Gastrocnemius medialis (tissue), 4 donors: ENCODE results near the gene RRAGC. TPM values are rescaled to one million over a fixed set of nuclear protein-coding genes. Genes with fewer than 3 reads are reported as not detected.

ENCODE experiments used
- ATAC-seq, 2 donors: fragments of 150-250 bp; one replicate each; pipeline ENCODE4 v1.9.1; 2016
- DNase-seq, 2 donors: peaks; one replicate each; pipeline ENCODE4 v3.0.0-alpha.2; 2019
- H3K27ac ChIP-seq, 4 donors: fragments of 200-600 bp; sonication (generic); 1 replicate in 1 of 4; 2 replicates in 3 of 4; pipeline ENCODE4 v1.5.1; 2016 to 2018; ENCODE audit warnings: mild to moderate bottlenecking in 2 of 4, moderate library complexity in 1 of 4
- H3K27me3 ChIP-seq, 3 donors: fragments of 200-600 bp; sonication (generic) in 2 of 3; 1 replicate in 1 of 3; 2 replicates in 2 of 3; pipeline versions ENCODE4 v1.5.1 to v1.6.0; 2016 to 2019; ENCODE audit warnings: mild to moderate bottlenecking in 1 of 3, moderate library complexity in 1 of 3
- H3K36me3 ChIP-seq, 2 donors: fragments of 200-600 bp; sonication (generic) in 1 of 2; one replicate each; pipeline ENCODE4 v1.5.1; 2017 to 2018
- H3K4me1 ChIP-seq, 2 donors: fragments of 200-600 bp; sonication (generic) in 1 of 2; one replicate each; pipeline ENCODE4 v1.5.1; 2016 to 2017; ENCODE audit warnings: mild to moderate bottlenecking in 2 of 2
- H3K4me3 ChIP-seq, 4 donors: fragments of 200-600 bp; sonication (generic) in 3 of 4; 1 replicate in 1 of 4; 2 replicates in 3 of 4; pipeline ENCODE4 v1.5.1; 2016 to 2019; ENCODE audit warnings: mild to moderate bottlenecking in 2 of 4
- H3K9me3 ChIP-seq, 3 donors: fragments of 200-600 bp; sonication (generic) in 2 of 3; 1 replicate in 1 of 3; 2 replicates in 2 of 3; pipeline ENCODE4 v1.5.1; 2016 to 2019
- CTCF ChIP-seq, 5 experiments: fragments of 450-650 bp in 3 of 5; fragments of 200-600 bp in 2 of 5; sonication (generic) in 2 of 5; IDR thresholded peaks in 4 of 5; conservative IDR thresholded peaks in 1 of 5; 1 replicate in 4 of 5; 2 replicates in 1 of 5; pipeline ENCODE4 v1.5.1; 2016 to 2019; ENCODE audit warnings: antibody characterized with exemption in 5 of 5, mild to moderate bottlenecking in 3 of 5, moderate library complexity in 3 of 5
- POLR2A ChIP-seq, 2 donors: fragments of 450-650 bp; IDR thresholded peaks; one replicate each; pipeline ENCODE4 v1.6.1; 2017; ENCODE audit warnings: antibody characterized with exemption in 2 of 2, mild to moderate bottlenecking in 2 of 2, moderate library complexity in 2 of 2
- in situ Hi-C, 4 donors: fragments of 200-750 bp; cut with MboI; loops; one replicate each; pipeline versions ENCODE4 v1.15.0 to v1.8.0; 2017; ENCODE audit warnings: low sequenced_read_pairs in 4 of 4
- intact Hi-C: fragments of 100-400 bp; cut with DNase I; formaldehyde crosslinking; loops from one replicate; pipeline ENCODE4 v1.15.1; 2023; ENCODE audit warnings: low total_unique reads
- total RNA-seq, 4 donors: library from RNA; depleted of rRNA; stranded (reverse); fragments of >200 nt; gene quantifications; one replicate each; pipeline versions ENCODE4 v1.1.0 to v1.2.3, GENCODE V29; 2016

The RRAGC gene
- total RNA-seq, 4 donors from 2014 or later, result 8.0 to 15.5 (median 11.2) TPM

- no peak for ATAC-seq
- H3K4me3 ChIP-seq, result no peak overlapping the region
- intact Hi-C loops (no loop called here), in situ Hi-C loops (no loop called here)
- TF ChIP-seq CTCF (IDR thresholded peaks at IDR 0.05 in 4 of 5, conservative IDR thresholded peaks at IDR 0.05 in 1 of 5), result no peak
- no peak for TF ChIP-seq POLR2A (IDR thresholded peaks at IDR 0.05)
- H3K4me1 ChIP-seq, result no peaks in the 10 kb centered on the region
- no peak overlapping the region for H3K27ac ChIP-seq
- no peak for DNase-seq
- H3K27me3 ChIP-seq, result no peaks in the 10 kb centered on the region
- H3K9me3 ChIP-seq, result no peaks in the 10 kb centered on the region
- no peaks in the 10 kb centered on the region for H3K36me3 ChIP-seq
Observed at GRCh38 chr1:38888423-38889333, 29.1 kb upstream of the RRAGC start.

- intact Hi-C loops (no loop called here), in situ Hi-C loops (no loop called here)
- DNase-seq (no peak), ATAC-seq (no peak)
- Histone ChIP-seq H3K27ac (no peak overlapping the region), H3K4me3 (no peak overlapping the region), H3K27me3 (no peaks in the 10 kb centered on the region), H3K4me1 (no peaks in the 10 kb centered on the region), H3K9me3 (no peaks in the 10 kb centered on the region), H3K36me3 (no peaks in the 10 kb centered on the region)
- TF ChIP-seq POLR2A (IDR thresholded peaks at IDR 0.05), result no peak
- no peak for TF ChIP-seq CTCF (IDR thresholded peaks at IDR 0.05 in 4 of 5, conservative IDR thresholded peaks at IDR 0.05 in 1 of 5)
Observed at GRCh38 chr1:38885092-38885491, 25.5 kb upstream of the RRAGC start.

GRCh38 chr1:38881487-38881886 is 21.9 kb upstream of the RRAGC start, which contains the start of gene GJA9:
Gene GJA9, minus strand, starts transcription at chr1:38881587. Its CDS starts 5,489 bp downstream, at chr1:38876098.
- Histone ChIP-seq H3K4me1 (no peaks in the 10 kb centered on the region), H3K36me3 (no peaks in the 10 kb centered on the region), H3K27me3 (no peaks in the 10 kb centered on the region), H3K27ac (no peak within 1 kb of the TSS), H3K9me3 (no peaks in the 10 kb centered on the region), H3K4me3 (no peak within 1 kb of the TSS)
- TF ChIP-seq POLR2A (IDR thresholded peaks at IDR 0.05) (no peak), CTCF (IDR thresholded peaks at IDR 0.05 in 4 of 5, conservative IDR thresholded peaks at IDR 0.05 in 1 of 5) (no peak)
- intact Hi-C loops (no loop called here), in situ Hi-C loops (no loop called here)
- no peak for DNase-seq
- ATAC-seq, result no peak

- ATAC-seq (no peak), DNase-seq (no peak)
- H3K4me1 ChIP-seq, result peaks cover 24 to 25% of the 10 kb centered on the region in 2 donors
- H3K36me3 ChIP-seq, result no peaks in the 10 kb centered on the region
- in situ Hi-C loops (no loop called here), intact Hi-C loops (no loop called here)
- no peak overlapping the region for H3K4me3 ChIP-seq
- TF ChIP-seq POLR2A (IDR thresholded peaks at IDR 0.05) (no peak), CTCF (IDR thresholded peaks at IDR 0.05 in 4 of 5, conservative IDR thresholded peaks at IDR 0.05 in 1 of 5) (no peak)
- H3K27ac ChIP-seq, result no peak overlapping the region
- no peaks in the 10 kb centered on the region for H3K9me3 ChIP-seq
- H3K27me3 ChIP-seq, result no peaks in the 10 kb centered on the region
Observed at GRCh38 chr1:38875811-38876210, 16.2 kb upstream of the RRAGC start.
